Epidermal melanocyte (primary cell): ENCODE measurements around the gene FUBP1.
A peak's percentile ranks its signal among the peaks of the same experiment; 100 is the strongest.
"Not testable (repeated sequence)": the region's sequence is repeated elsewhere in the genome, so short reads cannot be mapped to it uniquely, and the experiment has no call there.

Source experiments
- DNase-seq: peaks from one replicate; pipeline ENCODE4 v3.0.0; 2011; ENCODE audit warnings: low spot score; ENCODE audit not compliant: insufficient read length

The FUBP1 gene

GRCh38 chr1:77989744-77990143, 10.9 kb upstream of the FUBP1 start:
- DNase-seq = no peak

GRCh38 chr1:77987919-77988318, 9.0 kb upstream of the FUBP1 start:
- DNase-seq = no peak

- no peak for DNase-seq
These were observed 7.9 kb upstream of the FUBP1 start for GRCh38 chr1:77986810-77987209.

- no peak for DNase-seq
These were observed 5.8 kb upstream of the FUBP1 start for GRCh38 chr1:77984629-77985028.

- DNase-seq = no peak
These were observed 5.1 kb upstream of the FUBP1 start for GRCh38 chr1:77983997-77984355.

GRCh38 chr1:77983352-77983996, 4.6 kb upstream of the FUBP1 start:
- not testable (repeated sequence) for DNase-seq

GRCh38 chr1:77978293-77978968, 441 bp downstream of the FUBP1 start:
- DNase-seq = no peak

- DNase-seq = peak; percentile 67
These were observed 931 bp downstream of the FUBP1 start for GRCh38 chr1:77977989-77978292.

- DNase-seq = no peak
These were observed 2.3 kb downstream of the FUBP1 start for GRCh38 chr1:77976433-77977076.

- DNase-seq = no peak
These were observed 3.0 kb downstream of the FUBP1 start for GRCh38 chr1:77975907-77976306.

- DNase-seq = no peak
These were observed 3.5 kb downstream of the FUBP1 start for GRCh38 chr1:77975386-77975785.

GRCh38 chr1:77972080-77972479, 6.8 kb downstream of the FUBP1 start:
- no peak for DNase-seq

GRCh38 chr1:77970192-77970591, 8.7 kb downstream of the FUBP1 start:
- no peak for DNase-seq

GRCh38 chr1:77966291-77966690, 12.6 kb downstream of the FUBP1 start:
- DNase-seq = no peak

GRCh38 chr1:77961392-77961791, 17.5 kb downstream of the FUBP1 start:
- no peak for DNase-seq

GRCh38 chr1:77958850-77959249, 20.0 kb downstream of the FUBP1 start:
- no peak for DNase-seq

GRCh38 chr1:77958391-77958790, 20.5 kb downstream of the FUBP1 start:
- no peak for DNase-seq

GRCh38 chr1:77956464-77956863, 22.4 kb downstream of the FUBP1 start:
- DNase-seq = no peak

GRCh38 chr1:77955709-77956108, 23.2 kb downstream of the FUBP1 start:
- no peak for DNase-seq

GRCh38 chr1:77954521-77954920, 24.4 kb downstream of the FUBP1 start:
- no peak for DNase-seq

- no peak for DNase-seq
These were observed 25.0 kb downstream of the FUBP1 start for GRCh38 chr1:77953907-77954306.

- DNase-seq = no peak
These were observed 27.5 kb downstream of the FUBP1 start for GRCh38 chr1:77951328-77951727.

GRCh38 chr1:77950873-77951272, 28.0 kb downstream of the FUBP1 start:
- DNase-seq = no peak
